PFSK-1 (cell line): ENCODE data around the gene NEGR1.

Source experiments
- POLR2AphosphoS5 ChIP-seq: IDR thresholded peaks from 2 replicates; pipeline ENCODE4 v1.6.1; 2012; ENCODE audit warnings: low read depth, mild to moderate bottlenecking, control low read depth, low read length, moderate library complexity
- TAF1 ChIP-seq: IDR thresholded peaks from 2 replicates; pipeline ENCODE4 v1.6.1; 2012; ENCODE audit warnings: low read length, control low read depth, borderline replicate concordance; ENCODE audit not compliant: insufficient read depth

- TF ChIP-seq POLR2AphosphoS5 = no peak
- no peak for TF ChIP-seq TAF1
Observed at GRCh38 chr1:72063364-72064044, 218.8 kb downstream of the NEGR1 start.
